Heart left ventricle (tissue), 13 donors: ENCODE measurements around the gene PGC.

Experiments
- CTCF ChIP-seq, 12 donors: fragments of 200-600 bp; sonication (generic) in 4 of 12; IDR thresholded peaks; one replicate each; pipeline versions ENCODE4 v1.5.0 to v1.8.0; 2018 to 2022; ENCODE audit warnings: antibody characterized with exemption in 12 of 12, mild to moderate bottlenecking in 5 of 12
- POLR2A ChIP-seq, 2 donors: fragments of 450-650 bp; IDR thresholded peaks; one replicate each; pipeline ENCODE4 v1.6.1; 2017; ENCODE audit warnings: antibody characterized with exemption in 2 of 2, mild to moderate bottlenecking in 2 of 2, moderate library complexity in 2 of 2
- donor health status: ischemic (EF 13 %, LVEDD 7.1; RV severe dilation, severe dysfunction).
- donor health status: DM: no; HTN: yes; CAD: no.
- donor health status: DM: no; HTN: no; CAD: no.
- donor health status: ischemic (EF 25% LVEDD 6.9; RV normal size, moderate dysfunction).
- donor health status: ischemic (EF 25% LVEDD 5.7; RV mildly dilated, moderate dysfunction).
- donor health status: ischemic (EF 35%, LVEDD 5.7; RV mildly dilated, moderate dysfunction).
- donor health status: nonischemic (EF 11% LVEDD 7.7; RV severe dilation, severe dysfunction).
- donor health status: DM: yes; HTN: yes; CAD: no.
- donor health status: PGD.
- donor health status: ischemic (EF 29% LVEDD 5.4; RV normal size, mild dysfunction).
- donor health status: nonischemic (EF 23%, LVEDD 6.1; RV moderate dilation, normal function).

- no peak for TF ChIP-seq CTCF (IDR thresholded peaks at IDR 0.05)
- no peak for TF ChIP-seq POLR2A (IDR thresholded peaks at IDR 0.05)
Observed at GRCh38 chr6:41783106-41783780, 36.0 kb upstream of the PGC start.
